A549 (cell line): Measurements from ENCODE around the gene ZNF878.

Source experiments
- CTCF ChIP-seq: fragments of >200 bp; sonication (Bioruptor Twin); formaldehyde crosslinking; IDR thresholded peaks from 3 replicates; pipeline ENCODE4 v1.5.1; 2016
- E2F6 ChIP-seq: IDR thresholded peaks from 2 replicates; pipeline ENCODE4 v1.6.1; 2012; ENCODE audit warnings: low read depth, borderline replicate concordance
- EP300 ChIP-seq, 2 experiments: fragments of >200 bp; sonication (Bioruptor Twin); formaldehyde crosslinking; IDR thresholded peaks; 2 replicates in 1 of 2; 3 replicates in 1 of 2; pipeline ENCODE4 v1.6.1; 2016 to 2017
- JUNB ChIP-seq: fragments of >200 bp; sonication (Bioruptor Twin); formaldehyde crosslinking; IDR thresholded peaks from 2 replicates; pipeline ENCODE4 v1.6.1; 2016
- MAX ChIP-seq: IDR thresholded peaks from 2 replicates; pipeline ENCODE4 v1.6.1; 2012
- PBX3 ChIP-seq: IDR thresholded peaks from 2 replicates; pipeline ENCODE4 v1.6.1; 2012
- POLR2A ChIP-seq: IDR thresholded peaks from 2 replicates; pipeline ENCODE4 v1.6.1; 2012; ENCODE audit warnings: mild to moderate bottlenecking, low read length
- RAD21 ChIP-seq, 2 experiments: fragments of >200 bp in 1 of 2; sonication (Bioruptor Twin) in 1 of 2; formaldehyde crosslinking in 1 of 2; IDR thresholded peaks in 1 of 2; conservative IDR thresholded peaks in 1 of 2; 2 replicates in 1 of 2; 3 replicates in 1 of 2; pipeline ENCODE4 v1.6.1; 2012 to 2018; ENCODE audit warnings: inconsistent platforms in 1 of 2

GRCh38 chr19:12064590-12065538 lies 12.1 kb upstream of the ZNF878 start, which contains the start of gene ZNF844:
- TF ChIP-seq EP300 (IDR thresholded peaks at IDR 0.05) (no peak), MAX (no peak), JUNB (no peak), PBX3 (no peak), POLR2A (no peak), RAD21 (conservative IDR thresholded peaks at IDR 0.05 in 1 of 2, IDR thresholded peaks at IDR 0.05 in 1 of 2) (no peak), CTCF (no peak), E2F6 (no peak)
